ENCODE data around the gene TTC24.
"Not testable (repeated sequence)": the region's sequence is repeated elsewhere in the genome, so short reads cannot be mapped to it uniquely, and the experiment has no call there.

Gene TTC24

DNA sequence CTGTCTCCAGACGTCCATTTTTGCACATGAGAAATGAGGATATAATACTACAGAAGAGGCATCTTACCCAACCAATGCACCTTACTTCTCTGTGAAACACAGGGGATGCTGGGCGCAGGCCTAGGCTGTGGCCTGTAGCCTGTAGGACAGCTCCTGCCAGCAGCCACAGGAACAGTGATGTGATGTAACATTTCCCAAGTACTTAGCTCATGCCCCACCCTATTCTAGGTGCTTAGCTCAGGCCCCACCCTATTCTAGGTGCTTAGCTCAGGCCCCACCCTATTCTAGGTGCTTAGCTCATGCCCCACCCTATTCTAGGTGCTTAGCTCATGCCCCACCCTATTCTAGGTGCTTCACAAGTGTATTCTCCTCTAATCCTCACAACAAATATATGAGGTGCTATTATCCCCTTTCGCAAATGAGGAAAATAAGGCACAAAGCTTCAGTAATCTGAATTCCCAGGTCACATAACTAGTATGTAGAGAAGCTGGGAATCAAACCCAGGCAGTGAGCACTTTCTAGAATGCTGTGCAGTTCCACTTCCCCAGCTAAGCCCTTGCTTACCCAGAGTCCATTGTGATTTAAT lies 7.5 kb downstream of the TTC24 start:
- Mint-ChIP-seq H3K27ac (no peak overlapping the region), H3K4me3 (no peak overlapping the region), H3K27me3 (no peaks in the 10 kb centered on the region), H3K36me3 (peaks cover 10 to 21% of the 10 kb centered on the region in 2 donors), H3K9me3 (no peaks in the 10 kb centered on the region), H3K4me1 (peaks cover 25 to 40% of the 10 kb centered on the region in 2 donors)
- ATAC-seq (replicated peaks) (no peak), DNase-seq (no peak)

DNA sequence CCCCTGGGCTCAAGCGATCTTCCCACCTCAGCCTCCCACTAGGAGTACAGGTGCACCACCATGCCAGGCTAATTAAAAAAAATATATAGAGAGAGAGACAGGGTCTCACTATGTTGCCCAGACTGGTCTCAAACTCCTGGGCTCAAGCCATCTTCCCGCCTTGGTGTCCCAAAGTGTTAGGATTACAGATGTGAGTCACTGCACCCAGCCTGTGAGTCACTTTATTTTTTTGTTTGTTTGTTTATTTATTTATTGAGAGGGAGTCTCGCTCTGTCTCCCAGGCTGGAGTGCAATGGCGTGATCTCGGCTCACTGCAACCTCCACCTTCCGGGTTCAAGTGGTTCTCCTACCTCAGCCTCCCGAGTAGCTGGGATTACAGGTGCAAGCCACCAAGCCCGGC lies 8.4 kb downstream of the TTC24 start:
- H3K4me1 Mint-ChIP-seq = peaks cover 21 to 38% of the 10 kb centered on the region in 2 donors
- not testable (repeated sequence) for ATAC-seq (replicated peaks); H3K4me3 Mint-ChIP-seq; DNase-seq; H3K27me3 Mint-ChIP-seq; H3K27ac Mint-ChIP-seq; H3K9me3 Mint-ChIP-seq
- H3K36me3 Mint-ChIP-seq = peaks cover 11 to 24% of the 10 kb centered on the region in 2 donors

DNA sequence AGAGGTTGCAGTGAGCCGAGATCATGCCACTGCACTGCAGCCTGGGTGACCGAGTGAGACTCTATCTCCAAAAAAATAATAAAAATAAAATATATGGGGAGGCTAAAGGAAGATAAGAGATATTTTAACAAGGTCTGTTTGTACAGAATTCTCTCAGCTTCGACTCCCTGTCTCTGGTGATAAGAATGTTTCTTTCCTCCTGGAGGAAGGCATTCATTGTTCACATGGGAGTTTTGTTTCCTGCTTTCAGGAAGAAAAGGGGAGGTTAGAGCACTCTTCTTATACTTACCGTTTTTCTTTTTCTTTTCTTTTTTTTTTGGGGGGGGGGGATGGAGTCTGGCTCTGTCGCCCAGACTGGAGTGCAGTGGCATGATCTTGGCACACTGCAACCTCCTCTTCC lies 10.0 kb downstream of the TTC24 start:
- Mint-ChIP-seq H3K4me3 (no peak overlapping the region), H3K9me3 (no peaks in the 10 kb centered on the region), H3K27me3 (no peaks in the 10 kb centered on the region), H3K4me1 (peaks cover 11 to 34% of the 10 kb centered on the region in 2 donors), H3K27ac (no peak overlapping the region), H3K36me3 (peaks cover 15 to 24% of the 10 kb centered on the region in 2 donors)
- no peak for DNase-seq
- no peak for ATAC-seq (replicated peaks)

DNA sequence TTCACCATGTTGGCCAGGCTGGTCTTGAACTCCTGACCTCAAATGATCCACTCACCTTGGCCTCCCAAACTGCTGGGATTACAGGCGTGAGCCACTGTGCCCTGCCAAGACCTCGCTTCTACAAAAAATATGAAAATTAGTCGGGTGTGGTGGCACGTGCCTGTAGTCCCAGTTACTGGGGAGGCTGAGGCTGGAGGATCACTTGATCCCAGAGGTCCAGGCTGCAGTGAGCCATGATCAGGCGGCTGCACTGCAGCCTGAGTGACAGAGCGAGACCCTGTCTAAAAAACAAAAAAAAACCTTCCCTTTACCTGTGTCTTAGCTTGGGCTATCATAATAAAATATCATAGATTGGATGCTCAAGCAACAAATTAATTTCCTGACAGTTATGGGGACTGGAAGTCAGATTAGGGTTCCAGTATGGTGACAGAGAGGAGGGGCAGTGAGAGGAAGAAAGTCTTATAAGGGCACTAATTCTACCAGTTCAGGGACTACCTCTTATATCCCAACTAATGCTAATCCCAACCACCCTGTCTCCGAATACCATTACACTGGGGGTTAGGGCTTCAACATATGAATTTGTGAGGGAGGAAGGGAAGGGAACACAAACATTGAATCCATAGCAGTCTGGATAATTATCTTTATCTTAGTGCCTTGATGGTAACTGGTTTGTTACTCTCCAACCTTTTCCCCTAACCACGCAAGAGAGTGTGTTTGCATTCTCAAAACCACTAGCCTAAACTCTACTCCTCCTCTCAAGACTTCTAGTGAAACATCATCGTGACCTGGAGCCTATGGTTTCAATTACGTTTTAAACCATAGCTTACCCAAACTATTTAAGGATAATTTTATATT lies 11.0 kb downstream of the TTC24 start:
- peak overlapping the region; percentile 84 to 91 for H3K4me3 Mint-ChIP-seq
- DNase-seq (no peak), ATAC-seq (replicated peaks) (no peak)
- H3K27ac Mint-ChIP-seq = peak overlapping the region; percentile 91
- no peaks in the 10 kb centered on the region for H3K27me3 Mint-ChIP-seq
- H3K9me3 Mint-ChIP-seq = no peaks in the 10 kb centered on the region
- peaks cover 16 to 36% of the 10 kb centered on the region in 2 donors for H3K4me1 Mint-ChIP-seq
- H3K36me3 Mint-ChIP-seq = peaks cover 17 to 19% of the 10 kb centered on the region in 2 donors

DNA sequence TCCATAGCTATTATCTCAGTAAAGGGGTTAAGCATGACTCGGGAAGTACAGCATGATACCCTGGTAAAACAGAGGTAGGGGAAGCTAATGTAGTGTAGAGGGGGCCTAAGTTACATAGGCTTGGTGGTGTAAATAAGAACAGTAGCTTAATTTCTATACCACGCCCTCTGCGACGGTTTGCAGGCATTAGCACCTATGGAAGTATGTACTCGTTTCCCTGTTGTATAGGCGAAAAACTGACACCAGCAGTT lies 11.6 kb downstream of the TTC24 start:
- no peaks in the 10 kb centered on the region for H3K9me3 Mint-ChIP-seq
- H3K27me3 Mint-ChIP-seq = no peaks in the 10 kb centered on the region
- peak overlapping the region; percentile 84 to 91 for H3K4me3 Mint-ChIP-seq
- peaks cover 12 to 20% of the 10 kb centered on the region in 2 donors for H3K36me3 Mint-ChIP-seq
- H3K4me1 Mint-ChIP-seq = peaks cover 17 to 36% of the 10 kb centered on the region in 2 donors
- H3K27ac Mint-ChIP-seq = peak overlapping the region; percentile 91
- DNase-seq (no peak), ATAC-seq (replicated peaks) (peak; percentile 30 to 41)

DNA sequence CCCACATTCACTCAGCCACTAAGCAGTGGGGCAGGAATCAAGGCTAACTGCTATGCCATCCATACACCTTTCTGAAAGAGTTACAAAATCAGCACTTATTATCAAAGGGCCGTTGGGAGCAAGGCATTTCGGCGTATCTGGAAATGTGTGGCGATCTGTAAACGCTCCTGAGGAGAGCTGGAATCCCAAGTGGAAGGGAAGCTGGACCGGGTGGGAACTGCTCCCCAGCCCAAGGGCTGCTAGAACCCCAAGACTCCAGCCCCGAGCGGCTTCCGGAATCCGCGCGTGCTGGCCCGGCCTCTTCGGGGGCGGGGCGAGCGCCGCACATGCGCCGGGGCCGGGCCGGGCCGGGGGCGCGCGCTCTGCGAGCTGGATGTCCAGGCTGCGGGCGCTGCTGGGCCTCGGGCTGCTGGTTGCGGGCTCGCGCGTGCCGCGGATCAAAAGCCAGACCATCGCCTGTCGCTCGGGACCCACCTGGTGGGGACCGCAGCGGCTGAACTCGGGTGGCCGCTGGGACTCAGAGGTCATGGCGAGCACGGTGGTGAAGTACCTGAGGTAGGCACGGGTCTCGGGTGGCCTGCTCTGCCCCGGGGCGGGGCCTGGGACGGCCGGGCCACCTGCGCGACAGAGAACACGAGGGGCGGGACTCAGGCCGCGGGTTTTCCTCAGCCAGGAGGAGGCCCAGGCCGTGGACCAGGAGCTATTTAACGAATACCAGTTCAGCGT lies 12.1 kb downstream of the TTC24 start, which contains the start of gene NAXE:
Gene NAXE, plus strand, starts transcription at position 345 of the 726 bp plus-strand sequence. Its CDS starts 29 bp downstream, at position 374.
- Mint-ChIP-seq H3K9me3 (no peaks in the 10 kb centered on the region), H3K4me1 (peaks cover 17 to 37% of the 10 kb centered on the region in 2 donors), H3K27me3 (no peaks in the 10 kb centered on the region), H3K4me3 (peak within 1 kb of the TSS; percentile 84 to 91), H3K27ac (peak within 1 kb of the TSS; percentile 92), H3K36me3 (peaks cover 8 to 23% of the 10 kb centered on the region in 2 donors)
- DNase-seq (peak; percentile 55), ATAC-seq (replicated peaks) (peak; percentile 89 to 92)

DNA sequence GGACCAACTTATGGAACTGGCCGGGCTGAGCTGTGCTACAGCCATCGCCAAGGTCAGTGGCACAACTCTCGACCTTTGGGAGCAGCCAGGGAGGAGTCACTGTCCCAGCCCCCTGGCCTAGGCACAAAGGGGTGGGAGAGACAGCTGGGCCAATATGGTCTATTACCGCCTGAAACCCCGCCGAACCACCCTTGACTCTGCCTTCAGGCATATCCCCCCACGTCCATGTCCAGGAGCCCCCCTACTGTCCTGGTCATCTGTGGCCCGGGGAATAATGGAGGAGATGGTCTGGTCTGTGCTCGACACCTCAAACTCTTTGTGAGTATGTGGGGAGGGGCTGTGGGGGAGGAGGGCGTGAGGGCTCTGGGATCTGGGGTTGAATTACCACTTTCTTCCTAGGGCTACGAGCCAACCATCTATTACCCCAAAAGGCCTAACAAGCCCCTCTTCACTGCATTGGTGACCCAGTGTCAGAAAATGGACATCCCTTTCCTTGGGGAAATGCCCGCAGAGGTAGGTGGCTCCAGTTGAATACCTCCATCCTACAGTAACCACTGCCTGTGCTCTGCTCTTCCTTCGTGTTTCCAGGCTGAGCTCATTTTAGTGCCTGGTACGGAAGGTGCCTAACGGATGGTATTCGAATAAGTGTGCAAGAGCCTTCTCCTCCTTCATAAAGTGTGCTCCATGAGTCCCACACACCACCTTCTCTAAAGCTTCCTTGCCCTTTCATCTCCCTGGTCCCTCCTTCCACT lies 12.8 kb downstream of the TTC24 start:
- H3K4me1 Mint-ChIP-seq = peaks cover 23 to 43% of the 10 kb centered on the region in 2 donors
- no peak for DNase-seq
- no peak for ATAC-seq (replicated peaks)
- peak overlapping the region; percentile 84 to 91 for H3K4me3 Mint-ChIP-seq
- H3K27me3 Mint-ChIP-seq = no peaks in the 10 kb centered on the region
- no peaks in the 10 kb centered on the region for H3K9me3 Mint-ChIP-seq
- H3K27ac Mint-ChIP-seq = peak overlapping the region; percentile 92
- H3K36me3 Mint-ChIP-seq = peaks cover 12 to 30% of the 10 kb centered on the region in 2 donors

DNA sequence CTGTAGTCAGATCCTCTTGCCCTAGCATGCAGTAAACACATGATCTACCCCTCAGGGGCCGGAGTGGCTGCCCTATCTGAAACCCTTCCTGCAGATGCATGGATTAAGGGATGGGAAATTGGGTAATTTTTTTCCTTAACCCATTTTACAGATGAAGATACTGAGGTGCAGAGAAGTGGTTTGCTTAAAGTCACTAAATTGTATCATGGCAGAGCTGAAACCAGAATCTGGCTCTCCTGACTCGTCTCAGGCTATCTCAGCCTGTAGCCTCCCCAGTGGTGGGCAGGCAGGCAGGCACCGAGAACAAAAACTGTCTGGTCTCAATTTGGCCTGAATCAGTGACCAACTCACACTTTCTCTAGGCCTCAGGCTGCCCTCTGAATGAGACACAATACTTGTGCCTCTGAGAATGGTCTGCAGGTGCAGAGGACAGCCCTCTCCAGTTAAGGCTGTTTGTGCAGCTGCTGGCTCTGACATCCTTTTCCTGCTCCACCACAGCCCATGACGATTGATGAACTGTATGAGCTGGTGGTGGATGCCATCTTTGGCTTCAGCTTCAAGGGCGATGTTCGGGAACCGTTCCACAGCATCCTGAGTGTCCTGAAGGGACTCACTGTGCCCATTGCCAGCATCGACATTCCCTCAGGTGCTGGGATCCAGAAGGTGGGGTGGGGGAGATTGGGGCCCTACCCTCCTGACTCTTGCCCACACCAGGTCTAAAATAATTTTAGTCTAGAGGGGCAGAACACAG lies 13.6 kb downstream of the TTC24 start:
- Mint-ChIP-seq H3K4me1 (peaks cover 23 to 43% of the 10 kb centered on the region in 2 donors), H3K27ac (peak overlapping the region; percentile 92), H3K4me3 (peak overlapping the region; percentile 84 to 91), H3K9me3 (no peaks in the 10 kb centered on the region), H3K27me3 (no peaks in the 10 kb centered on the region), H3K36me3 (peaks cover 14 to 35% of the 10 kb centered on the region in 2 donors)
- ATAC-seq (replicated peaks) (no peak), DNase-seq (no peak)

DNA sequence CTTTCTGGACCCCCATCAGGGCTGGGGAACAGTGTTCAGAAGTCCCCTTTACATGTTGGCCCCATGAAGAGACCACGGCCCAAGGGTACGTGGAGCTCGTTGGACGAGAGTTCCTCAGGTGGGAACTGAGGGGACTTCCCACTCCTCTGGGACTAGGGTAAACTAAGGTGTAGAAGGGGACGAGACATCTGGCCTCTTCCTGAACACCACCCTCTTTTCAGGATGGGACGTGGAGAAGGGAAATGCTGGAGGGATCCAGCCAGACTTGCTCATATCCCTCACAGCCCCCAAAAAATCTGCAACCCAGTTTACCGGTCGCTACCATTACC lies 14.1 kb downstream of the TTC24 start:
- H3K27ac Mint-ChIP-seq = no peak overlapping the region
- no peak overlapping the region for H3K4me3 Mint-ChIP-seq
- H3K9me3 Mint-ChIP-seq = no peaks in the 10 kb centered on the region
- peaks cover 20 to 40% of the 10 kb centered on the region in 2 donors for H3K36me3 Mint-ChIP-seq
- no peaks in the 10 kb centered on the region for H3K27me3 Mint-ChIP-seq
- no peak for DNase-seq
- H3K4me1 Mint-ChIP-seq = peaks cover 29 to 49% of the 10 kb centered on the region in 2 donors
- ATAC-seq (replicated peaks) = no peak

DNA sequence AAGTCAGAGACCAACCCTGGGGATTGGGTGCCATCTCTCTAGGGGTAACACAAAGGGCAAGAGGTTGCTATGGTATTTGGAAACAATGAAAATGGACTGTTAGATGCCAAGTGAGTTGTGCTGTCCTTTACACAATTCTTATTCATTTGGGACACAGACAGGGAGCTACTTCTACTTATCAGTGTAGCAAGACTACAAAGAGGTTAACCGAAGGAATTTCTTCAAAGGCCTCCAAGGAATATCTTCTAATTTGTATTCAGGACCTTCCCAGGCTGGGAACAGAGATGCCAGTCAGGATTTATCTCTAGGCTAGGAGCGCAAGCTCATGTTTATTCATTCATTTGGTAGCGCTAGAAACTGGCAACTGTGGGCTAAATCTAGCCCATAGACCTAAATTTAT lies 14.7 kb downstream of the TTC24 start:
- no peaks in the 10 kb centered on the region for H3K27me3 Mint-ChIP-seq
- ATAC-seq (replicated peaks) (no peak), DNase-seq (no peak)
- no peaks in the 10 kb centered on the region for H3K9me3 Mint-ChIP-seq
- no peak overlapping the region for H3K4me3 Mint-ChIP-seq
- H3K27ac Mint-ChIP-seq = no peak overlapping the region
- H3K36me3 Mint-ChIP-seq = peaks cover 23 to 43% of the 10 kb centered on the region in 2 donors
- H3K4me1 Mint-ChIP-seq = peaks cover 31 to 52% of the 10 kb centered on the region in 2 donors

DNA sequence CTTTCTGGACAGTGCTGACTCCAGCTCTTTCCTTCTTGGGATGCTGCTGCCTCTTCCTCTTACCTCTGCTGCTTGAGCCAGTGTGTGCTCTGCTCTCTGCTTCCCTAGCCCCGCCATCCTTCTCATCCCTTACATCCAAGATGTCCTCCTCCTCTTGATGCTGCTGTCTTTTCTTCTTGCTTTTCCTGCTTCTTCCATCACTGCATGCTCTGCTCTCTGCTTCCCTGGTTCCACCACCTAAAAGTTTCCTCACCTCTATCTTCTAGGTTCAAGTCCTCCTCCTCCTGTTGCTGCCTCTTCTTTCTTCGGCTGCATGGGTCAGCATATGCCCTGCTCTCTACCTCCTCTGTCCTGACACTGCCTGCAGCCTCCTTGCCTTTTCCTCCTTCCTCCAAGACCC lies 15.5 kb downstream of the TTC24 start:
- H3K4me3 Mint-ChIP-seq = no peak overlapping the region
- ATAC-seq (replicated peaks) = no peak
- H3K4me1 Mint-ChIP-seq = peaks cover 31 to 52% of the 10 kb centered on the region in 2 donors
- no peak for DNase-seq
- H3K27ac Mint-ChIP-seq = peak overlapping the region; percentile 78
- H3K9me3 Mint-ChIP-seq = no peaks in the 10 kb centered on the region
- no peaks in the 10 kb centered on the region for H3K27me3 Mint-ChIP-seq
- peaks cover 23 to 43% of the 10 kb centered on the region in 2 donors for H3K36me3 Mint-ChIP-seq

DNA sequence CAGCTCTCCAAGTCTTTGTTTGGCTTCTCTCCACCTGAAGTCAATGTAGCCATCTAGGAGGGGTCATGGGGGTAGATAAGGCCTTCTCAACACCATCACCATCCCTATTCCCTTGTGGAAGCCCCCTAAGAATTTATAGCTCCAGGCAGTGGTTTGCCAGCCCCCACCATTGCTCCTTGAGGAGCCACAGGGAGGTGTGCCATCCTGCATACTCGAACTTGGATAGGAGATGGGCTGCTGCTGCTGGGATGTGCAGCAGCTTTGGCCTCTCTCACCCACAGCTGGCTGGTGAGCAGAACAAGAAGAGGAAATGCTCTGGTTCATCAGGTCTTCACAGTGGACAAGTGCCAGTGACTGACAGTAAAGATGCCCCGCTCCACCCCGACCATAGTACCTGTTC lies 16.9 kb downstream of the TTC24 start:
- ATAC-seq (replicated peaks) (no peak), DNase-seq (no peak)
- H3K36me3 Mint-ChIP-seq = peaks cover 24 to 52% of the 10 kb centered on the region in 2 donors
- H3K4me1 Mint-ChIP-seq = peaks cover 29 to 47% of the 10 kb centered on the region in 2 donors
- H3K4me3 Mint-ChIP-seq = no peak overlapping the region
- no peaks in the 10 kb centered on the region for H3K27me3 Mint-ChIP-seq
- no peaks in the 10 kb centered on the region for H3K9me3 Mint-ChIP-seq
- peak overlapping the region; percentile 47 for H3K27ac Mint-ChIP-seq

DNA sequence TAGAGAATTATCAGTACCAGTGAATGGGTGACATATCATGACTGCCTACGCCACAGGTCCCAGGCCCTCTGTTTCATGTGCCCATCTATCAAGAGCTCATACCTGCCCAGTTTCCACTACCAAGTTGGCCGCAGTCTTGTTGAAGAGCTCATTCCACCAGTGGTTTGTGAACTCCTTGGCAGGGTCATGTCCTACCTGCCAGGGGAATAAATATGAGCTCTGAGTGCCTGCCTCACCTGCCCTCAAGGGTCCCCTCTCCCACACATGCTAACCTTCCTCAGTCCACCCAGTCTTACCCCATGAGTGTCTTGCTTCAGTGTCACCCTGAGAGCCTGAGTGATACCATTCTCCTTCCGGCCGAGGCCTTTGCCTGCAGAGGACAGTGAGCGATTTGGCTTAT lies 18.6 kb downstream of the TTC24 start:
- Mint-ChIP-seq H3K27ac (no peak overlapping the region), H3K9me3 (no peaks in the 10 kb centered on the region), H3K4me3 (no peak overlapping the region), H3K4me1 (peaks cover 29 to 51% of the 10 kb centered on the region in 2 donors), H3K36me3 (peaks cover 20 to 45% of the 10 kb centered on the region in 2 donors), H3K27me3 (no peaks in the 10 kb centered on the region)
- no peak for ATAC-seq (replicated peaks)
- no peak for DNase-seq
